K562 (cell line): ENCODE measurements around the gene IRS2. TPM values are rescaled to one million over a fixed set of nuclear protein-coding genes. Genes with fewer than 3 reads are reported as not detected.

Source experiments
- ATAC-seq: fragments of 200-7000 bp; cut with Tn5 transposase; 3 replicates; pipeline ENCODE4 v1.9.1; 2020; ENCODE audit warnings: moderate library complexity
- BruUV-seq: library from RNA; stranded (reverse); fragments of 400-500 nt; replicated peaks from 2 replicates; lab custom pipeline; 2021; lab: Mats Ljungman, UMichigan
- CTCF ChIA-PET: fragments of 300-600 bp; formaldehyde crosslinking; extraction: SDS; loops from one replicate; lab custom pipeline; 2021; ENCODE audit warnings: low intra/inter-chr PET ratio; lab: Yijun Ruan, JAX
- POLR2A ChIA-PET: fragments of 300-600, 350-650 bp; sonication (Branson Sonifier 250); formaldehyde crosslinking; extraction: SDS; loops from one replicate; lab custom pipeline; 2021; ENCODE audit warnings: antibody characterized with exemption, inconsistent platforms; lab: Yijun Ruan, JAX
- DNase-seq, 4 experiments: peaks; one replicate each; pipeline versions ENCODE4 v3.0.0 to v3.0.0-alpha.2; 2011 to 2018; ENCODE audit warnings: low spot score in 3 of 4, mixed read lengths in 3 of 4; ENCODE audit errors: extremely low read depth in 1 of 4
- FAIRE-seq: peaks from 2 replicates; lab custom pipeline; 2011; peaks lifted over from hg19 to GRCh38; lab: Jason Lieb, UNC
- H2AFZ ChIP-seq: 2 replicates; pipeline ENCODE4 v1.6.0; 2011; ENCODE audit warnings: low read depth, low read length, control low read depth, inconsistent platforms
- H3K27ac ChIP-seq: fragments of 200-600 bp; 3 replicates; pipeline ENCODE4 v1.8.0; 2011; ENCODE audit warnings: low read depth, mild to moderate bottlenecking, control low read depth, inconsistent platforms, low read length, moderate library complexity, mixed read lengths; ENCODE audit errors: extremely low read depth
- H3K27me3 ChIP-seq, 2 experiments: fragments of 300-600 bp in 1 of 2; 2 replicates in 1 of 2; 3 replicates in 1 of 2; pipeline versions ENCODE4 v1.6.0 to v1.8.0; 2011; ENCODE audit warnings: inconsistent platforms in 2 of 2, low read length in 2 of 2, mild to moderate bottlenecking in 1 of 2, mixed read lengths in 1 of 2, moderate library complexity in 1 of 2; ENCODE audit not compliant: control insufficient read depth in 2 of 2, insufficient read depth in 2 of 2
- H3K36me3 ChIP-seq: fragments of 300-600 bp; 3 replicates; pipeline ENCODE4 v1.8.0; 2011; ENCODE audit warnings: mild to moderate bottlenecking, low read length, inconsistent platforms; ENCODE audit not compliant: control insufficient read depth, insufficient read depth
- H3K4me1 ChIP-seq, 2 experiments: fragments of 200-600 bp in 1 of 2; replicated peaks in 1 of 2; 2 replicates in 1 of 2; 3 replicates in 1 of 2; pipeline versions ENCODE4 v1.5.1 to v1.8.0; 2011; ENCODE audit warnings: inconsistent platforms in 2 of 2, low read length in 2 of 2, mild to moderate bottlenecking in 1 of 2, mixed read lengths in 1 of 2, moderate library complexity in 1 of 2; ENCODE audit not compliant: control insufficient read depth in 2 of 2, insufficient read depth in 2 of 2
- H3K4me2 ChIP-seq: 2 replicates; pipeline ENCODE4 v1.6.1; 2011; ENCODE audit warnings: low read length, control low read depth, inconsistent platforms, mixed read lengths; ENCODE audit not compliant: insufficient read depth
- H3K4me3 ChIP-seq: fragments of 200-600 bp; sonication (generic), shearing (Covaris generic); 2 replicates; pipeline ENCODE4 v1.5.1; 2016; ENCODE audit warnings: control low read depth, inconsistent platforms
- H3K79me2 ChIP-seq: fragments of 200-600 bp; 3 replicates; pipeline ENCODE4 v1.8.0; 2011; ENCODE audit warnings: low read length, inconsistent platforms; ENCODE audit not compliant: control insufficient read depth, insufficient read depth
- H3K9ac ChIP-seq, 2 experiments: 2 replicates each; pipeline versions ENCODE4 v1.6.0 to v1.6.1; 2011; ENCODE audit warnings: low read depth in 2 of 2, low read length in 2 of 2, control low read depth in 1 of 2, inconsistent platforms in 1 of 2, mild to moderate bottlenecking in 1 of 2, mixed read lengths in 1 of 2; ENCODE audit not compliant: insufficient read depth in 1 of 2
- H3K9me1 ChIP-seq: one replicate; pipeline ENCODE4 v1.6.0; 2011; ENCODE audit warnings: inconsistent platforms, mild to moderate bottlenecking, low read length, moderate library complexity; ENCODE audit not compliant: control insufficient read depth, insufficient read depth
- H3K9me3 ChIP-seq: replicated peaks from 2 replicates; pipeline ENCODE4 v1.5.1; 2011; ENCODE audit warnings: low read depth, low read length, inconsistent platforms; ENCODE audit not compliant: control insufficient read depth, insufficient read depth
- H4K20me1 ChIP-seq: replicated peaks from 2 replicates; pipeline ENCODE4 v1.6.1; 2011; ENCODE audit warnings: low read length, inconsistent platforms, mixed read lengths; ENCODE audit not compliant: control insufficient read depth, insufficient read depth
- AFF4 ChIP-seq: sonication (generic); formaldehyde crosslinking; IDR thresholded peaks from 2 replicates; pipeline ENCODE4 v1.8.0; 2023; ENCODE audit warnings: mild to moderate bottlenecking, missing genetic modification reagents
- ARID2 ChIP-seq: fragments of 450-650 bp; IDR thresholded peaks from 2 replicates; pipeline ENCODE4 v1.6.1; 2017; ENCODE audit warnings: antibody characterized with exemption, mild to moderate bottlenecking
- HDAC6 ChIP-seq: IDR thresholded peaks from 2 replicates; pipeline ENCODE4 v1.6.1; 2012; ENCODE audit warnings: low read depth, mild to moderate bottlenecking, control low read depth, inconsistent platforms, low read length, moderate library complexity
- KLF13 ChIP-seq: fragments of 450-650 bp; IDR thresholded peaks from 2 replicates; pipeline ENCODE4 v1.6.1; 2016; ENCODE audit warnings: missing genetic modification characterization, low read depth, mild to moderate bottlenecking, missing compliant biosample characterization, moderate library complexity, borderline replicate concordance
- MAFG ChIP-seq: fragments of 450-650 bp; conservative IDR thresholded peaks from 2 replicates; pipeline ENCODE4 v1.6.1; 2016; ENCODE audit warnings: missing genetic modification characterization, missing compliant biosample characterization
- MEIS2 ChIP-seq: fragments of 450-650 bp; IDR thresholded peaks from 2 replicates; pipeline ENCODE4 v1.6.1; 2014; ENCODE audit warnings: mild to moderate bottlenecking; ENCODE audit not compliant: partially characterized antibody
- NFXL1 ChIP-seq: fragments of 450-650 bp; formaldehyde crosslinking; IDR thresholded peaks from 2 replicates; pipeline ENCODE4 v1.4.0; 2021; ENCODE audit warnings: mild to moderate bottlenecking
- POLR3A ChIP-seq: IDR thresholded peaks from 2 replicates; pipeline ENCODE4 v1.6.1; 2011; ENCODE audit warnings: borderline replicate concordance, mild to moderate bottlenecking, moderate library complexity; ENCODE audit not compliant: insufficient read length, insufficient read depth; ENCODE audit errors: extremely low read depth
- SIN3B ChIP-seq: fragments of 450-650 bp; IDR thresholded peaks from 2 replicates; pipeline ENCODE4 v1.6.1; 2017; ENCODE audit warnings: low read depth, mild to moderate bottlenecking, moderate library complexity
- SREBF2 ChIP-seq: sonication (generic); formaldehyde crosslinking; IDR thresholded peaks from 2 replicates; pipeline ENCODE4 v1.4.0; 2020; ENCODE audit warnings: mild to moderate bottlenecking, missing genetic modification reagents
- YBX1 ChIP-seq: fragments of 450-650 bp; IDR thresholded peaks from 2 replicates; pipeline ENCODE4 v1.7.1; 2016; ENCODE audit warnings: mild to moderate bottlenecking
- ZBTB49 ChIP-seq: sonication (generic); formaldehyde crosslinking; IDR thresholded peaks from 2 replicates; pipeline ENCODE4 v1.8.0; 2022; ENCODE audit warnings: missing genetic modification reagents, mild to moderate bottlenecking, borderline replicate concordance
- ZNF24 ChIP-seq: fragments of 450-650 bp; IDR thresholded peaks from 2 replicates; pipeline ENCODE4 v1.6.1; 2016
- ZNF347 ChIP-seq: fragments of 450-650 bp; formaldehyde crosslinking; IDR thresholded peaks from 2 replicates; pipeline ENCODE4 v1.4.0; 2020; ENCODE audit warnings: low read depth, mild to moderate bottlenecking, moderate library complexity
- ZNF408 ChIP-seq: fragments of 250-450 bp; sonication (Bioruptor Pico); IDR thresholded peaks from 2 replicates; pipeline ENCODE4 v1.4.0; 2020; ENCODE audit warnings: low read depth, mild to moderate bottlenecking, moderate library complexity
- ZNF764 ChIP-seq: fragments of 250-450 bp; sonication (Bioruptor Pico); IDR thresholded peaks from 2 replicates; pipeline ENCODE4 v1.4.0; 2020; ENCODE audit warnings: low read depth, mild to moderate bottlenecking, moderate library complexity
- WGBS: fragments of 100-300 bp; shearing (Covaris generic); methylation state at CpG from one replicate; pipeline ENCODE4 v1.1.6; 2016; ENCODE audit warnings: low coverage, mixed read lengths; ENCODE audit not compliant: insufficient coverage; ENCODE audit errors: missing lambda C conversion rate; 5-methylcytosine and 5-hydroxymethylcytosine counted together
- in situ Hi-C: fragments of 300-500 bp; cut with MboI; formaldehyde crosslinking; loops from 4 replicates; pipeline ENCODE4 v1.15.0; 2018; ENCODE audit warnings: inconsistent platforms, mixed read lengths
- intact Hi-C: fragments of 100-400 bp; cut with micrococcal nuclease; formaldehyde crosslinking; loops from 2 replicates; pipeline ENCODE4 v1.14.2; 2022
- polyA plus RNA-seq, 8 experiments: library from polyadenylated mRNA; depleted of rRNA in 4 of 8; stranded (reverse) in 5 of 8; unstranded in 3 of 8; fragments of >200 nt; fragmentation: Nextera tagmentation in 2 of 8; fragmentation: Illumina TruSeq in 1 of 8; extraction: Ambion mirVana in 2 of 8; extraction: Trizol in 1 of 8; gene quantifications; 2 replicates each; pipeline versions ENCODE4 v1.2.1 to v1.2.3, GENCODE V29; 2011 to 2014; ENCODE audit warnings: inconsistent platforms in 1 of 8, missing spikeins in 1 of 8
- total RNA-seq, 7 experiments: library from RNA; depleted of rRNA in 6 of 7; stranded (reverse); fragments of >200 nt in 6 of 7; fragmentation: Illumina TruSeq in 2 of 7; extraction: Trizol in 2 of 7; gene quantifications; 2 replicates each; pipeline versions ENCODE4 v1.2.1 to v1.2.3, GENCODE V29; 2011 to 2021; ENCODE audit warnings: low replicate concordance in 1 of 7

The IRS2 gene
- total and polyA plus RNA-seq, 9 of the 15 experiments (the other 6 are each of a cell fraction or from before 2014, with no cell fraction given), result 0.36 to 4.6 (median 0.63) TPM

- TF ChIP-seq SREBF2 (CRISPR knock-in tag) (no peak), YBX1 (no peak), ZNF24 (no peak), ZNF408 (CRISPR knock-in tag) (no peak), ZNF764 (CRISPR knock-in tag) (no peak), SIN3B (no peak), MAFG (tag) (no peak), KLF13 (tag) (no peak), ZNF347 (CRISPR knock-in tag) (no peak), ZBTB49 (no peak), POLR3A (no peak), NFXL1 (CRISPR knock-in tag) (no peak), MEIS2 (no peak), ARID2 (no peak), HDAC6 (no peak), AFF4 (CRISPR knock-in tag) (no peak)
- H3K9ac ChIP-seq, result no peak overlapping the region
- FAIRE-seq, result no peak
- no peaks in the 10 kb centered on the region for H3K9me3 ChIP-seq
- BruUV-seq, result no TSS peak
- no peaks in the 10 kb centered on the region for H3K27me3 ChIP-seq
- H2AFZ ChIP-seq, result no peak overlapping the region
- in situ Hi-C loops, result no loop called here
- ChIA-PET CTCF (no interaction called here), POLR2A (interaction anchor here (0.6 to 0.8 kb wide), 2 partner anchors 17 to 156 kb away, joined by 3 read pairs; no protein-coding TSS in a partner anchor)
- H3K4me3 ChIP-seq, result no peak overlapping the region
- peaks cover 3% of the 10 kb centered on the region; the same call in 1 of the 2 replicates for H4K20me1 ChIP-seq
- no peak overlapping the region for H3K4me2 ChIP-seq
- ATAC-seq, result no peak
- H3K27ac ChIP-seq, result no peak overlapping the region
- H3K36me3 ChIP-seq, result no peaks in the 10 kb centered on the region
- WGBS, result 82% methylated on average over 10 of the region's 10 CpGs
- no peaks in the 10 kb centered on the region; the same call in 2 of the 3 replicates for H3K79me2 ChIP-seq
- no peak for DNase-seq
- intact Hi-C loops, result no loop called here
- peaks cover 2 to 3% of the 10 kb centered on the region in 2 experiments; a peak in 3 of 5 replicates for H3K4me1 ChIP-seq
- no peaks in the 10 kb centered on the region for H3K9me1 ChIP-seq
Observed at GRCh38 chr13:109768616-109769015, 17.8 kb downstream of the IRS2 start.
